Trophoblast cell (in vitro differentiated cells and primary cell): ENCODE results near the gene CLIP4.

Experiments used
- DNase-seq, 2 donors: peaks; one replicate each; pipeline ENCODE4 v3.0.0-alpha.2; 2016
- H2AFZ ChIP-seq: 2 replicates; pipeline ENCODE4 v1.6.1; 2013; ENCODE audit warnings: low read length, moderate library complexity, mild to moderate bottlenecking; ENCODE audit not compliant: insufficient read depth, poor library complexity
- H2AK5ac ChIP-seq: 2 replicates; pipeline ENCODE4 v1.6.1; 2013; ENCODE audit warnings: mild to moderate bottlenecking, low read length
- H2BK120ac ChIP-seq: 2 replicates; pipeline ENCODE4 v1.6.1; 2013; ENCODE audit warnings: low read length, mild to moderate bottlenecking, moderate library complexity; ENCODE audit not compliant: insufficient read depth, poor library complexity
- H2BK12ac ChIP-seq: 2 replicates; pipeline ENCODE4 v1.6.1; 2013; ENCODE audit warnings: mild to moderate bottlenecking, low read length, moderate library complexity
- H2BK5ac ChIP-seq: 2 replicates; pipeline ENCODE4 v1.6.1; 2013; ENCODE audit warnings: low read length, low read depth, moderate library complexity, mild to moderate bottlenecking; ENCODE audit not compliant: poor library complexity
- H3K14ac ChIP-seq: 2 replicates; pipeline ENCODE4 v1.6.1; 2013; ENCODE audit warnings: mild to moderate bottlenecking, low read length
- H3K18ac ChIP-seq: 2 replicates; pipeline ENCODE4 v1.6.1; 2013; ENCODE audit warnings: mild to moderate bottlenecking, low read length
- H3K23ac ChIP-seq: 2 replicates; pipeline ENCODE4 v1.6.1; 2013; ENCODE audit warnings: low read length
- H3K27ac ChIP-seq: 2 replicates; pipeline ENCODE4 v1.5.1; 2013; ENCODE audit warnings: low read depth, mild to moderate bottlenecking, inconsistent platforms, low read length, moderate library complexity
- H3K27me3 ChIP-seq: 2 replicates; pipeline ENCODE4 v1.6.1; 2013; ENCODE audit warnings: inconsistent platforms, mild to moderate bottlenecking, low read length, moderate library complexity; ENCODE audit not compliant: insufficient read depth
- H3K36me3 ChIP-seq, 2 experiments: 1 replicate in 1 of 2; 2 replicates in 1 of 2; pipeline ENCODE4 v1.6.1; 2013; ENCODE audit warnings: low read length in 2 of 2, mild to moderate bottlenecking in 2 of 2, moderate library complexity in 1 of 2; ENCODE audit not compliant: insufficient read depth in 2 of 2, control insufficient read depth in 1 of 2
- H3K4ac ChIP-seq: 2 replicates; pipeline ENCODE4 v1.6.1; 2013; ENCODE audit warnings: low read depth, mild to moderate bottlenecking, low read length, moderate library complexity
- H3K4me1 ChIP-seq, 2 experiments: 1 replicate in 1 of 2; 2 replicates in 1 of 2; pipeline ENCODE4 v1.6.1; 2013; ENCODE audit warnings: low read length in 2 of 2, mild to moderate bottlenecking in 2 of 2, moderate library complexity in 1 of 2; ENCODE audit not compliant: insufficient read depth in 2 of 2, control insufficient read depth in 1 of 2
- H3K4me2 ChIP-seq: 2 replicates; pipeline ENCODE4 v1.6.1; 2013; ENCODE audit warnings: inconsistent platforms, mild to moderate bottlenecking, low read length, moderate library complexity
- H3K4me3 ChIP-seq: 2 replicates; pipeline ENCODE4 v1.5.1; 2013; ENCODE audit warnings: mild to moderate bottlenecking, low read depth, low read length, inconsistent platforms
- H3K79me1 ChIP-seq: one replicate; pipeline ENCODE4 v1.6.1; 2013; ENCODE audit warnings: low read length
- H3K79me2 ChIP-seq: 2 replicates; pipeline ENCODE4 v1.6.1; 2013; ENCODE audit warnings: low read length, mild to moderate bottlenecking; ENCODE audit not compliant: control insufficient read depth, insufficient read depth, poor library complexity
- H3K9ac ChIP-seq: 2 replicates; pipeline ENCODE4 v1.6.1; 2013; ENCODE audit warnings: mild to moderate bottlenecking, low read length
- H3K9me3 ChIP-seq: 2 replicates; pipeline ENCODE4 v1.6.1; 2013; ENCODE audit warnings: low read depth, mild to moderate bottlenecking, control low read depth, inconsistent platforms, low read length; ENCODE audit not compliant: insufficient read depth
- H4K12ac ChIP-seq: 2 replicates; pipeline ENCODE4 v1.6.1; 2013; ENCODE audit warnings: low read depth, mild to moderate bottlenecking, low read length, moderate library complexity
- H4K8ac ChIP-seq: 2 replicates; pipeline ENCODE4 v1.6.1; 2013; ENCODE audit warnings: low read depth, mild to moderate bottlenecking, low read length, moderate library complexity
- H4K91ac ChIP-seq: one replicate; pipeline ENCODE4 v1.6.1; 2013; ENCODE audit warnings: low read depth, mild to moderate bottlenecking, low read length, moderate library complexity
- WGBS: extraction: QIAGEN DNeasy Blood & Tissue Kit; methylation state at CpG from one replicate; pipeline ENCODE4 v1.1.7; 2013; ENCODE audit warnings: missing lambda C conversion rate; ENCODE audit not compliant: insufficient read length, insufficient coverage; ENCODE audit errors: extremely low coverage; 5-methylcytosine and 5-hydroxymethylcytosine counted together

The CLIP4 gene

DNA sequence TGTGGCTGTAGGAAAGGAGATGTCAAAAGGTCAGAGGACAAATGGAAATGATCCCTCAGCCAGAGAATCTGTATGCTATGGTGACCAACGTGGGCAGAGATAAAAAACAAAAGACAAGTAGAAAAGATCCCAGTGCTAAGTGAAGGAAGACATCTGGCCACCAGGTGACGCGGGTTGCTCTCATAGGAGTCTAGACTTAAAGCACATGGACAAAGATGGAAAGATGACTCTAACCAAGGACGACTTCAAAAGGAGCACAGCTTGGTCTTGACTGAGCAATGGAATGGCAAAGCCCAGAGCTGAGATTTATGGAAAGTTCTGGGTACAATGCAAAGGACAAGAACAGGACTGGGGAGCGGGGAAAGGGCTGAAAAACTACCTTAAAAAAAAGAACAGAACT is 96.8 kb downstream of the CLIP4 start:
- no peaks in the 10 kb centered on the region for H3K79me2 ChIP-seq
- no peak overlapping the region for H2AK5ac ChIP-seq
- no peak overlapping the region for H3K9ac ChIP-seq
- no peaks in the 10 kb centered on the region for H3K4me1 ChIP-seq
- DNase-seq, result peak in 1 of 2 donors; percentile 44
- H3K4me2 ChIP-seq, result no peak overlapping the region
- no peak overlapping the region for H3K27ac ChIP-seq
- no peak overlapping the region for H2BK5ac ChIP-seq
- no peaks in the 10 kb centered on the region for H3K27me3 ChIP-seq
- no peaks in the 10 kb centered on the region for H3K36me3 ChIP-seq
- no peak overlapping the region for H3K14ac ChIP-seq
- H3K9me3 ChIP-seq, result peaks cover 4% of the 10 kb centered on the region
- H3K79me1 ChIP-seq, result no peaks in the 10 kb centered on the region
- no peak overlapping the region for H2BK120ac ChIP-seq
- H2BK12ac ChIP-seq, result no peak overlapping the region
- no peak overlapping the region for H3K18ac ChIP-seq
- H4K8ac ChIP-seq, result no peak overlapping the region
- WGBS, result no CpG with 5 or more reads among the region's 5 CpGs
- H4K91ac ChIP-seq, result no peak overlapping the region
- H3K23ac ChIP-seq, result no peak overlapping the region
- H3K4me3 ChIP-seq, result no peak overlapping the region
- H3K4ac ChIP-seq, result no peak overlapping the region
- H4K12ac ChIP-seq, result no peak overlapping the region
- no peak overlapping the region for H2AFZ ChIP-seq

DNA sequence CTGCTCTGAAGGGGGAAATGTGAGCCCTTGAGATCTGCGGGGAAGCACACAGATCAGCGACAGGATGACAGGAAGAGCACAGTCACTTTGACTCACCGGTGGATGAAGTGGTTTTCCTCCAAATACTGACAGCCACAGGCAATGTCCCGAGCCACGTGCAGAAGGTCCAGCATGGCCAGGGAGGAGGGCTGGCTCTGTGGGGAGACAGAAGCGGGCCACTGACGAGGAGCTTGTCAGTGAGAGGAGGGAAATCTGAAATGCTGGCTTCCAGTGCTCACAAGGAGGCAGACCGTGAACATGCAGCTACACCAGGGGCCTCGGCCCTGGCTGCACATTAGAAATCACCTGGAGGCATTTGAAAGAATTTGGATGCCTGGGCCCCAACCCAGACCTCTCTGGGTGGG is 98.7 kb downstream of the CLIP4 start:
- H2BK12ac ChIP-seq, result no peak overlapping the region
- no peak overlapping the region for H3K23ac ChIP-seq
- no peak overlapping the region for H4K91ac ChIP-seq
- H3K79me2 ChIP-seq, result no peaks in the 10 kb centered on the region
- H3K18ac ChIP-seq, result no peak overlapping the region
- H2AFZ ChIP-seq, result no peak overlapping the region
- no peak for DNase-seq
- H3K27me3 ChIP-seq, result no peaks in the 10 kb centered on the region
- no peak overlapping the region for H3K4me2 ChIP-seq
- H4K12ac ChIP-seq, result no peak overlapping the region
- no peak overlapping the region for H3K27ac ChIP-seq
- H3K14ac ChIP-seq, result no peak overlapping the region
- no peak overlapping the region for H3K4me3 ChIP-seq
- no peaks in the 10 kb centered on the region for H3K4me1 ChIP-seq
- no peak overlapping the region for H2BK120ac ChIP-seq
- no peaks in the 10 kb centered on the region for H3K79me1 ChIP-seq
- no peak overlapping the region for H4K8ac ChIP-seq
- H3K9me3 ChIP-seq, result peaks cover 4% of the 10 kb centered on the region
- WGBS, result no CpG with 5 or more reads among the region's 9 CpGs
- no peak overlapping the region for H2BK5ac ChIP-seq
- no peaks in the 10 kb centered on the region for H3K36me3 ChIP-seq
- no peak overlapping the region for H3K4ac ChIP-seq
- H2AK5ac ChIP-seq, result no peak overlapping the region
- H3K9ac ChIP-seq, result no peak overlapping the region

DNA sequence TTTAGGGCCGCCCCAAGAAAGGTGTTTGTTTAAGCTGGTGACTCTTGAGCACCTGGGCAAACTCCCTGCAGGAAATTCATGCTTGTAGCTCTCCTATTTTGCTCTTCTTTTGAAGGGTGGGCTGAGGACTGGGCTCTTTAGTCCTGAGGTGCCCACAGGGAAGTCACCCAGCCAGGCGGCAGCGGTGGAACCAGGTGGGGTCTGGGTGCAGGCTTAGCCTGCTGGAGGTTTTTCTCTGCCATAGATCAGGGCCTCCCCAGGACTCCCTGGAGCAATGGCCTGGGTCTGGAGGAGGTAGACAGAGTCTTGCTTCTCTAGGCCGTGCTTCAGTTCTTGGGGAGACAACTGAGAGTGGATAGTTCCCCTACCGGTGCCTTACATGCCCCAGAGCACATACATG is 99.9 kb downstream of the CLIP4 start:
- no peak overlapping the region for H3K23ac ChIP-seq
- no peak overlapping the region for H3K27ac ChIP-seq
- no peak overlapping the region for H2BK5ac ChIP-seq
- H3K79me2 ChIP-seq, result no peaks in the 10 kb centered on the region
- no peak overlapping the region for H4K12ac ChIP-seq
- H3K18ac ChIP-seq, result no peak overlapping the region
- no CpG with 5 or more reads among the region's 5 CpGs for WGBS
- no peak overlapping the region for H2BK12ac ChIP-seq
- H3K36me3 ChIP-seq, result no peaks in the 10 kb centered on the region
- H4K91ac ChIP-seq, result no peak overlapping the region
- no peaks in the 10 kb centered on the region for H3K4me1 ChIP-seq
- no peaks in the 10 kb centered on the region for H3K27me3 ChIP-seq
- H2AK5ac ChIP-seq, result no peak overlapping the region
- no peak overlapping the region for H2BK120ac ChIP-seq
- H2AFZ ChIP-seq, result no peak overlapping the region
- no peak overlapping the region for H4K8ac ChIP-seq
- no peak overlapping the region for H3K9ac ChIP-seq
- H3K4me3 ChIP-seq, result no peak overlapping the region
- no peaks in the 10 kb centered on the region for H3K79me1 ChIP-seq
- H3K4ac ChIP-seq, result no peak overlapping the region
- H3K9me3 ChIP-seq, result peaks cover 4% of the 10 kb centered on the region
- H3K14ac ChIP-seq, result no peak overlapping the region
- DNase-seq, result no peak
- no peak overlapping the region for H3K4me2 ChIP-seq

DNA sequence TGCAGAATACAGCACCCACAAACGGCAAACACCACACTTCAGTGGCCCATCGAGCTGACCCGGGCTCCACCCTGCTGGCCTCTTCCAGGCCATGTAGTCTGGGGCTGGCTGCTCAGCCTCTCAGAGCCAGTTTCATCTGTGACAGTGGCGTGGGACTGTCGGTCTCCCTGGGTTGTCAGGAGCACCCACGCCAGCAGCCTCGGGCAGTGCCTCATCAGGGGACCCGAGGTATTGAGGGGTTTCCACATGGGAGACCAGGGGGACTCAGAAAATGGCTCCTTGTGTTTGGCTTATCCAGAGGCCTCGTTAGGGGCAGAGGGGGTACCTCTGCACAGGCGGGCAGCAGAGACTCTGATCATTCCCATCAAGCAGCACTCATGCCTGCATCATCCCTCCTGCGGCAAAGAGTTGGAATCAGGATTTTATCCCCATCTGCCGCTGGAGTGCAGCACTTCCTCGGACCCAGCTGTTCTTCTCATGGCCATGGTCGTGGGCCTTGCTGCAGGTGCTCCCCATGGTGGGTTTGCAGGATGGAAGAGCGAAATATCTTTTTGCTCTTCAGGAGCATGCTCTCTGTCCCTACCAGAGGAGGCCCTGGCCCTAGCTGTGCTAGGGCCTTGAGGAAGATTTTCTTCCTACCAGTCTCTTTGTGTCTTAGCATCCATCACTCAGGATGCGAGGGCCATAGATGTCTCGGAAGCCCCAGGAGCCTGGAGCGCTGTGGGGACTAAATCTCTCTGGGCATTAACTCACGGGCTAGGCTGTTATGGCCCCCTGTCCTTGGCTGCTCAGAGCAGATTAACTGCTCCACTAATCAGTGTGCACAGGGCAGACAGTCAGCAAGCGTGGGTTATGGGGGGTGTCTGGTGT is 100.8 kb downstream of the CLIP4 start:
- H3K18ac ChIP-seq, result no peak overlapping the region
- H4K12ac ChIP-seq, result no peak overlapping the region
- H4K8ac ChIP-seq, result no peak overlapping the region
- no CpG with 5 or more reads among the region's 20 CpGs for WGBS
- H3K23ac ChIP-seq, result no peak overlapping the region
- DNase-seq, result no peak
- no peak overlapping the region for H3K4ac ChIP-seq
- H3K79me2 ChIP-seq, result no peaks in the 10 kb centered on the region
- H3K36me3 ChIP-seq, result no peaks in the 10 kb centered on the region
- H2BK5ac ChIP-seq, result no peak overlapping the region
- no peak overlapping the region for H3K4me3 ChIP-seq
- no peak overlapping the region for H2BK120ac ChIP-seq
- H2AFZ ChIP-seq, result no peak overlapping the region
- no peak overlapping the region for H3K27ac ChIP-seq
- H3K9ac ChIP-seq, result no peak overlapping the region
- no peaks in the 10 kb centered on the region for H3K79me1 ChIP-seq
- H3K4me2 ChIP-seq, result no peak overlapping the region
- H3K27me3 ChIP-seq, result no peaks in the 10 kb centered on the region
- H3K9me3 ChIP-seq, result peaks cover 4% of the 10 kb centered on the region
- no peak overlapping the region for H4K91ac ChIP-seq
- no peaks in the 10 kb centered on the region for H3K4me1 ChIP-seq
- no peak overlapping the region for H3K14ac ChIP-seq
- no peak overlapping the region for H2AK5ac ChIP-seq
- no peak overlapping the region for H2BK12ac ChIP-seq
